Amniotic stem cell (primary cell): ENCODE measurements around the gene ACD.

Experiments used
- DNase-seq: peaks from one replicate; lab custom pipeline; 2025; lab: John Stamatoyannopoulos, UW

The ACD gene

DNA sequence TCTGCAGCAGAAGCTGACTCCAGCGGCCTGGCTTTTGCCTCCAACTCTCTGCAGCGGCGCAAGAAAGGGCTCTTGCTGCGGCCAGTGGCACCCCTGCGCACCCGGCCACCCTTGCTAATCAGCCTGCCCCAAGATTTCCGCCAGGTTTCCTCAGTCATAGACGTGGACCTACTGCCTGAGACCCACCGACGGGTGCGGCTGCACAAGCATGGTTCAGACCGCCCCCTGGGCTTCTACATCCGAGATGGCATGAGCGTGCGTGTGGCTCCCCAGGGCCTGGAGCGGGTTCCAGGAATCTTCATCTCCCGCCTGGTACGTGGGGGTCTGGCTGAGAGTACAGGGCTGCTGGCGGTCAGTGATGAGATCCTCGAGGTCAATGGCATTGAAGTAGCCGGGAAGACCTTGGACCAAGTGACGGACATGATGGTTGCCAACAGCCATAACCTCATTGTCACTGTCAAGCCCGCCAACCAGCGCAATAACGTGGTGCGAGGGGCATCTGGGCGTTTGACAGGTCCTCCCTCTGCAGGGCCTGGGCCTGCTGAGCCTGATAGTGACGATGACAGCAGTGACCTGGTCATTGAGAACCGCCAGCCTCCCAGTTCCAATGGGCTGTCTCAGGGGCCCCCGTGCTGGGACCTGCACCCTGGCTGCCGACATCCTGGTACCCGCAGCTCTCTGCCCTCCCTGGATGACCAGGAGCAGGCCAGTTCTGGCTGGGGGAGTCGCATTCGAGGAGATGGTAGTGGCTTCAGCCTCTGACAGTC, 2.0 kb upstream of the ACD start:
- DNase-seq = no peak

GRCh38 chr16:67661101-67661761, 1.2 kb upstream of the ACD start:
- DNase-seq = no peak

- DNase-seq = peak; percentile 92
Observed at GRCh38 chr16:67660564-67661028, 536 bp upstream of the ACD start, which contains the start of gene PARD6A. PARD6A (plus strand) TSS chr16:67660960; CDS start chr16:67661039, 79 bp downstream.

GRCh38 chr16:67658849-67659674, 998 bp downstream of the ACD start:
- DNase-seq = no peak

- DNase-seq = no peak
Observed at GRCh38 chr16:67657751-67658518, 2.1 kb downstream of the ACD start.

DNA sequence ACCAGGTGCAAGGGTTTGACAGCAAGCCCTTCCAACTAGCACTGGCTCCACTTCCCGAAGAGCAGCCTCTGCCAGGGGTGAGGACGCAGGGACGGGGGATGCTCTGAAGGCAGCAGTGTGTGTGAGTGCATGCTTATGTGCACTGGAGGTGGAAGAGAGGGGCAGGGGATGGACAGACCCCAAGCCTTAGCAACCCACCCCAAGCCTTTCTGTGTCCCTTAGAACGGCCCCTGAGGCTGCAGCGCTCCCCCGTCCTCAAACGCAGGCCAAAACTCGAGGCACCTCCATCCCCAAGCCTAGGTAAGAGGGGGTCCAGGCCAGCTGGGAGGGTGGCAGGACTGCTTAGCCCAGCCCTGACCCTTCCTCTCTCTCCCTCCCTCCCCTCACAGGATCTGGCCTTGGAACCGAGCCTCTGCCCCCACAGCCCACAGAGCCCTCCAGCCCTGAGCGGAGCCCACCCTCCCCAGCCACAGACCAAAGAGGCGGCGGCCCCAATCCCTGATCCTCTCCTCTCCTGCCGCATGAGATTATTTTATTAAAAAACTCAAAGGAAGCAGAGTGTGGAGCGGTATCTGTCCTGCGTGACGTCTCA, 2.9 kb downstream of the ACD start:
- no peak for DNase-seq

DNA sequence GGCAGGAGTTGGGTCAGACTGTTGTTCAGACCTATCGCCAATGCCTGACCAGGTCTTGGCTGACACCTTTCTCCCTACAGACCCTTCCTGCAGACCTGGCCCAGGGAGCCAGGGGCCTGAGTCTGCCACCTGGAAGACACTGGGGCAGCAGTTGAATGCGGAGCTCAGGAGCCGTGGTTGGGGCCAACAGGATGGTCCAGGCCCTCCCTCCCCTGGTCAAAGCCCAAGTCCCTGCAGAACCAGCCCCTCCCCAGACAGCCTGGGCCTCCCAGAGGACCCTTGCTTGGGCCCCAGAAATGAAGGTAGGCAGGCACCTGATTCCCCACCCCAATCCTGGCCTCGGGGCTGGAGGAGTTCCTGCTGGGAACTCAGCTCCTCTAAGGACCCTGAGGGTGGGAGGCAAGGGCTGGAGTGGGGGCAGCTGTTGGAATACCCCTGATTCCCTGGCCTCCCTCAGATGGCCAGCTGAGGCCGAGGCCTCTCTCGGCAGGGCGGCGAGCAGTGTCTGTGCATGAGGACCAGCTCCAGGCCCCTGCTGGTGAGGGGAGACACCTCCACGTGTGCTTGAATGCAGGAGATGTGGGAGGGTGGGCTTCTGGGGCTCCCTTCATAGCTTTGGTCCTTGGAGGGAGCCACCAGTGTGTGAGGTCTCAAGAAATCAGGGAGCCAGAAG, 3.6 kb downstream of the ACD start:
- DNase-seq = no peak

GRCh38 chr16:67655363-67655762, 4.7 kb downstream of the ACD start:
- no peak for DNase-seq

DNA sequence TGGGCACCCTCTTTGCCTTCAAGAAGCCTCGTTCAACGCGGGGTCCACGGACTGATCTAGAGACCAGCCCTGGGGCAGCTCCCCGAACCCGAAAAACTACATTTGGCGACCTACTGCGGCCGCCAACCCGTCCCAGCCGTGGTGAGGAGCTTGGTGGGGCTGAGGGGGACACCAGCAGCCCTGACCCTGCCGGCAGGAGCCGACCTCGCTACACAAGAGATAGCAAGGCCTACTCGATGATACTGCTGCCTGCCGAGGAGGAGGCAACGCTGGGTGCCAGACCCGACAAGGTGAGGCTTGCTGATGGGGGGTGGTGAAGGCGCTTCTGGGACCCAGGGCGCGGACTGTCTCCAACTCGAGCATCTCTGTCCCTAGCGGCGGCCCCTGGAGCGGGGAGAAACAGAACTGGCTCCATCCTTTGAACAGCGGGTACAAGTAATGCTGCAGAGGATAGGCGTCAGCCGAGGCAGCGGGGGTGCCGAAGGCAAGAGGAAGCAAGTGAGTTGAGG, 5.6 kb downstream of the ACD start:
- DNase-seq = no peak

- DNase-seq = no peak
Observed at GRCh38 chr16:67653789-67654402, 6.2 kb downstream of the ACD start.

DNA sequence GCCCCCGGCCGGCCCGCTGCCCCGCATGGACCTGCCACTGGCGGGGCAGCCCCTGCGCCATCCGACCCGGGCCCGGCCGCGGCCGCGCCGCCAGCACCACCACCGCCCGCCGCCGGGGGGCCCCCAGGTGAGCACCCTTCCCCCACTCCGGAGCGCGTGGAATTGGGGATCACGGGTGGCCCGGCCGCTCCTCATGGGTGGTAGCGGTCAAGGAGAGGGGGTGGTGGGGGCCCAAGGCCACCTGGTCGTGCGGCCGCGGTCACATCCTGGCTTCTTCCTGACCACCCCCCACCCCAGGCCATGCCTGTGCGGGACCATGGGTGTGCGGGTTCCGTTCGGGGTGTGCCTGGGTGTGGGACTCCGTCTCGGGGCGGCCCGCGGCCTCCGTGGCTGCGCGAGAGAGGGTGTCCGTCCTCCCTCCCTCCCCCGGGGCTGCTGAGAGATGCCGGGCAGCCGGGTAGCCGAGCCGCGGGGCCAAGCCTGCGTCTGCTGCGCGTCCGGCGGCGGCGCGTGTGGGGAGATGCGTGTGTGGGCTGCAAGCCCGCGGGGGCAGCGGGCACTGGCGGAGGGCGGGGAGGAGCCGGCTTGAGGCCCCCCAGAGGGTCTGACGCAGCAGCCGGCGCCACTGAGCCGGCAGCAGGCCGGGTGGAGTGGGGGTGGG, 6.8 kb downstream of the ACD start:
- no peak for DNase-seq

- DNase-seq = no peak
Observed at GRCh38 chr16:67652578-67653127, 7.4 kb downstream of the ACD start.

DNA sequence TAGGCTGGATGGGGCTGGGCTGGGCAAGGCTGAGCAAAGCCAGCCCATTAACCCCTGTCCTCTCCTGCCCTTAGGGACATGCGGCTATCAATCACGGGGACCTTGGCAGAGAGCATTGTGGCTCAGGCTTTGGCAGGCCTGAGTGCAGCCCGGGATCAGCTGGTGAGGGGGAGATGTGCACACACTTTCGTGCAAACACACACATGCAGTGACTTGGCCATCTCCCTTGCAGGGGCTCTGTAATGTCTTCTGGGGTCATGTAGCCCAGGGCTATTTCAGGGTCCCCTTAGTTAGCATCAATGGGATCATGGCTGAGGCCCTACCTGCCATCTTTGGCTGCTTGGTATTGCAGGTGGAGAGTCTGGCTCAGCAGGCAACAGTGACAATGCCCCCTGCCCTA, 8.2 kb downstream of the ACD start:
- no peak for DNase-seq

DNA sequence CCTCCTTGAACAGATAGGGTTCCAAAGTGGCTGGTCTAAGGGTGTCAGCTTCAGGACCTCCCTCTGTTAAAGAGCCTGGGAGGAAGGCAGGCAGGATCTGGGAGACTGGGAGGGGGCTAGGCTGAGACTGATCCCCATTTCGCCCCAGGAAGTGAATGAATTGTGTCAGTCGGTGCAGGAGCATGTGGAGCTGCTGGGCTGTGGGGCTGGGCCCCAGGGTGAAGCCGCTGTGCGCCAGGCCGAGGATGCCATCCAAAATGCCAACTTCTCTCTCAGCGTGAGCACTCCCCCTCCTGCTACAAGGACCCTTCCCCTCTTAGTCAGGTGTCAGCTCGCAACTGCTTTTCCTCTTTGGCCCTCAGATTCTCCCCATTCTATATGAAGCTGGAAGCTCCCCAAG, 9.0 kb downstream of the ACD start:
- DNase-seq = no peak

GRCh38 chr16:67650023-67650422, 10.0 kb downstream of the ACD start:
- no peak for DNase-seq

GRCh38 chr16:67649494-67649931, 10.5 kb downstream of the ACD start:
- no peak for DNase-seq

DNA sequence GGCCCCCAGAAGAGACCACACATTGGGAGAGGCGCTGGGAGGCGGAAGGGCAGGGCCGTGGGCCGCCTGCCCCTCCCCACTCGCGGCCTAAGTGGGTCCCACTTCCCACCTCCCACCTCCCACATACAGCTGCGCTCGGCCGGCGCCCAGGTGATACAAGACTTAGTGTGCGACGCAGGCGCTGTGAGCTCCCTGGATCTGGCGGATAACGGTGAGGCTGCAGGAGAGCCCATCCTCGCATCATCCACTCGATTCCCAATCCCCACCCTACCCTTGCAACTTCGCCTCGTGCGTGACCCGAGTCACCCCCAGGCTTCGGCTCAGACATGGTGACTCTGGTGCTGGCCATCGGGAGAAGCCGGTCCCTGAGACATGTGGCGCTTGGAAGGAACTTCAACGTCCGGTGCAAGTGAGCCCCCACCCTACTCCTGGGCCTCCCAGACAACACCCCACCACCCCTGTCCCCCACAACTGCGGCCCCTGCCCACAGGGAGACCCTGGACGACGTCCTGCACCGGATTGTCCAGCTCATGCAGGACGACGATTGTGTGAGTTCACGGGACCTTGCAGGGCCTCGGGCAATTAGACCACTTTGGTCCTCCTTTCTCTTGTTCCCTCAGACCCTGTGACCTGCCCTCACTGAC, 11.2 kb downstream of the ACD start:
- no peak for DNase-seq

- no peak for DNase-seq
Observed at GRCh38 chr16:67648088-67648763, 11.8 kb downstream of the ACD start.
